Measurements from ENCODE around the gene LIN9.
"Not testable (repeated sequence)": the region's sequence is repeated elsewhere in the genome, so short reads cannot be mapped to it uniquely, and the experiment has no call there.

The LIN9 gene

GRCh38 chr1:226308723-226309397, at the start of gene LIN9:
TSS of gene LIN9 (minus strand) at chr1:226309164. CDS start at chr1:226309139, 25 bp downstream.
- DNase-seq (ENCODE audit: low read depth in 2 of 2), result peak; percentile 90 to 92

- no peak for DNase-seq (ENCODE audit: low read depth in 2 of 2)
These were observed 48.5 kb upstream of the LIN9 start for GRCh38 chr1:226357416-226357815.

GRCh38 chr1:226355669-226356551, 46.9 kb upstream of the LIN9 start:
- no peak for DNase-seq (ENCODE audit: low read depth in 2 of 2)

- DNase-seq (ENCODE audit: low read depth in 2 of 2), result no peak
These were observed 46.1 kb upstream of the LIN9 start for GRCh38 chr1:226355016-226355415.

- DNase-seq (ENCODE audit: low read depth in 2 of 2), result no peak
These were observed 44.9 kb upstream of the LIN9 start for GRCh38 chr1:226353698-226354525.

GRCh38 chr1:226351709-226352108, 42.7 kb upstream of the LIN9 start:
- no peak for DNase-seq (ENCODE audit: low read depth in 2 of 2)

- no peak for DNase-seq (ENCODE audit: low read depth in 2 of 2)
These were observed 41.5 kb upstream of the LIN9 start for GRCh38 chr1:226350519-226350865.

- no peak for DNase-seq (ENCODE audit: low read depth in 2 of 2)
These were observed 41.0 kb upstream of the LIN9 start for GRCh38 chr1:226349801-226350518.

- DNase-seq (ENCODE audit: low read depth in 2 of 2), result no peak
These were observed 40.1 kb upstream of the LIN9 start for GRCh38 chr1:226349081-226349480.

- no peak for DNase-seq (ENCODE audit: low read depth in 2 of 2)
These were observed 35.7 kb upstream of the LIN9 start for GRCh38 chr1:226344441-226345259.

- DNase-seq (ENCODE audit: low read depth in 2 of 2), result no peak
These were observed 33.7 kb upstream of the LIN9 start for GRCh38 chr1:226342656-226343055.

- not testable (repeated sequence) for DNase-seq (ENCODE audit: low read depth in 2 of 2)
These were observed 31.1 kb upstream of the LIN9 start for GRCh38 chr1:226340111-226340510.

- no peak for DNase-seq (ENCODE audit: low read depth in 2 of 2)
These were observed 28.4 kb upstream of the LIN9 start for GRCh38 chr1:226337276-226337875.

GRCh38 chr1:226335661-226336060, 26.7 kb upstream of the LIN9 start:
- DNase-seq (ENCODE audit: low read depth in 2 of 2), result no peak

- DNase-seq (ENCODE audit: low read depth in 2 of 2), result no peak
These were observed 24.0 kb upstream of the LIN9 start for GRCh38 chr1:226332947-226333346.

GRCh38 chr1:226329237-226329636, 20.3 kb upstream of the LIN9 start:
- no peak for DNase-seq (ENCODE audit: low read depth in 2 of 2)

GRCh38 chr1:226327761-226328162, 18.8 kb upstream of the LIN9 start:
- DNase-seq (ENCODE audit: low read depth in 2 of 2), result no peak

- no peak for DNase-seq (ENCODE audit: low read depth in 2 of 2)
These were observed 16.2 kb upstream of the LIN9 start for GRCh38 chr1:226325178-226325577.

- DNase-seq (ENCODE audit: low read depth in 2 of 2), result no peak
These were observed 15.5 kb upstream of the LIN9 start for GRCh38 chr1:226324479-226324878.

- DNase-seq (ENCODE audit: low read depth in 2 of 2), result no peak
These were observed 14.0 kb upstream of the LIN9 start for GRCh38 chr1:226322986-226323385.

Measured in stimulated activated CD8-positive, alpha-beta memory T cell treated with anti-CD3 and anti-CD28 coated beads, Interleukin-2, amount 100 ng/mL, for 48 hours (primary cell).